DND-41 (cell line): ENCODE results near the gene CTDP1.

Experiments used
- EZH2 ChIP-seq: IDR thresholded peaks from 3 replicates; pipeline ENCODE4 v1.6.1; 2012; ENCODE audit warnings: borderline replicate concordance, low read depth, mild to moderate bottlenecking, moderate library complexity, low read length, inconsistent platforms; ENCODE audit not compliant: severe bottlenecking
- TF ChIP-seq, protein P1 (sequence below): IDR thresholded peaks from 2 replicates; pipeline ENCODE4 v1.5.1; 2012; ENCODE audit warnings: borderline replicate concordance, low read length, moderate library complexity, mild to moderate bottlenecking; ENCODE audit not compliant: poor library complexity, severe bottlenecking; ENCODE audit errors: extremely low read depth

GRCh38 chr18:79683626-79684282, 4.2 kb downstream of the CTDP1 start:
- TF ChIP-seq EZH2 = no peak
- TF ChIP-seq, protein P1, sequence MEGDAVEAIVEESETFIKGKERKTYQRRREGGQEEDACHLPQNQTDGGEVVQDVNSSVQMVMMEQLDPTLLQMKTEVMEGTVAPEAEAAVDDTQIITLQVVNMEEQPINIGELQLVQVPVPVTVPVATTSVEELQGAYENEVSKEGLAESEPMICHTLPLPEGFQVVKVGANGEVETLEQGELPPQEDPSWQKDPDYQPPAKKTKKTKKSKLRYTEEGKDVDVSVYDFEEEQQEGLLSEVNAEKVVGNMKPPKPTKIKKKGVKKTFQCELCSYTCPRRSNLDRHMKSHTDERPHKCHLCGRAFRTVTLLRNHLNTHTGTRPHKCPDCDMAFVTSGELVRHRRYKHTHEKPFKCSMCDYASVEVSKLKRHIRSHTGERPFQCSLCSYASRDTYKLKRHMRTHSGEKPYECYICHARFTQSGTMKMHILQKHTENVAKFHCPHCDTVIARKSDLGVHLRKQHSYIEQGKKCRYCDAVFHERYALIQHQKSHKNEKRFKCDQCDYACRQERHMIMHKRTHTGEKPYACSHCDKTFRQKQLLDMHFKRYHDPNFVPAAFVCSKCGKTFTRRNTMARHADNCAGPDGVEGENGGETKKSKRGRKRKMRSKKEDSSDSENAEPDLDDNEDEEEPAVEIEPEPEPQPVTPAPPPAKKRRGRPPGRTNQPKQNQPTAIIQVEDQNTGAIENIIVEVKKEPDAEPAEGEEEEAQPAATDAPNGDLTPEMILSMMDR = no peak
